ENCODE measurements around the gene MTHFD2. TPM values are rescaled to one million over a fixed set of nuclear protein-coding genes. Genes with fewer than 3 reads are reported as not detected.

The MTHFD2 gene
- total RNA-seq, 1 experiment from 2014 or later: 710 TPM

DNA sequence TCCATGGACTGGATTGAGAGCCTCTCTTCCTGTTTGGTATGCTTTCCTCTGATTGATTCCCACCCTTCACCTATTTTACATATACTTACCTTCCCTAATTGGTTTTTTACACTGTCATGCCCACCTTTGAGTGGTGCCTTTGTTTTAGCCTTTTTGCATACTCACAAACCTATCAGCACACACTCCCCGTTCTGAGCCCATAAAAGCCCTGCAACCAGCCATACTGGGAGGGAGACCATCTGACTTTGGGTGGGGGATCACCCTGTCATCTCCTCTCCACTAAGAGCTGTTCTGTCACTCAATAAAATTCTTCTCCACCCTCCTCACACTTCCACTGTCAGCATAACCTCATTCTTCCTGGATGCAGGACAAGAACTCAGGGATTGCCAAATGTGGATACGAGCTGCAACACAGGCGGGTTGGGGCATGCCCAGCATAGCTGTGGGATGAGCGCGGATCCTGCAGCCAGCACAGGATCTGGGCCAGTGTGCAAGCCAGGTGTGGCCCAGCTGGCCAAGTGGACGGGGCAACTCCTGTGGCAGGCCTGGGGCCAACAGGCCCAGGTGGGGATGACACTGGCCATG, 10.3 kb upstream of the MTHFD2 start:
- Histone ChIP-seq H3K9ac (ENCODE audit: low read length) (peak overlapping the region; percentile 39; the same call in 1 of the 2 replicates), H3K27ac (ENCODE audit: low read length) (peak overlapping the region; percentile 72), H3K79me2 (ENCODE audit: low read length) (no peaks in the 10 kb centered on the region), H3K4me1 (ENCODE audit: low read length) (peaks cover 82% of the 10 kb centered on the region), H3K4me3 (ENCODE audit: low read length) (peak overlapping the region; percentile 21), H4K20me1 (ENCODE audit: insufficient read depth, low read depth, low read length) (no peaks in the 10 kb centered on the region), H3K36me3 (ENCODE audit: insufficient read depth, low read length) (no peaks in the 10 kb centered on the region), H3K4me2 (ENCODE audit: low read depth, low read length, poor library complexity, severe bottlenecking) (peak overlapping the region; percentile 60), H2AFZ (ENCODE audit: low read length) (peak overlapping the region; percentile 38), H3K9me3 (ENCODE audit: low read length) (no peaks in the 10 kb centered on the region), H3K27me3 (ENCODE audit: low read length) (no peaks in the 10 kb centered on the region), H3K9me2 (replicated peaks; ENCODE audit: insufficient read depth, low read length) (no peaks in the 10 kb centered on the region)
- DNase-seq: peak; percentile 64

GRCh38 chr2:74188696-74189095, 9.7 kb upstream of the MTHFD2 start:
- H3K4me3 ChIP-seq (ENCODE audit: low read length): no peak overlapping the region
- peaks cover 77% of the 10 kb centered on the region for H3K4me1 ChIP-seq (ENCODE audit: low read length)
- H2AFZ ChIP-seq (ENCODE audit: low read length): no peak overlapping the region
- no peak overlapping the region for H3K4me2 ChIP-seq (ENCODE audit: low read depth, low read length, poor library complexity, severe bottlenecking)
- no peaks in the 10 kb centered on the region for H4K20me1 ChIP-seq (ENCODE audit: insufficient read depth, low read depth, low read length)
- no peak for DNase-seq
- peak overlapping the region; percentile 72 for H3K27ac ChIP-seq (ENCODE audit: low read length)
- H3K36me3 ChIP-seq (ENCODE audit: insufficient read depth, low read length): no peaks in the 10 kb centered on the region
- H3K9ac ChIP-seq (ENCODE audit: low read length): no peak overlapping the region
- H3K9me2 ChIP-seq (replicated peaks; ENCODE audit: insufficient read depth, low read length): no peaks in the 10 kb centered on the region
- H3K79me2 ChIP-seq (ENCODE audit: low read length): no peaks in the 10 kb centered on the region
- H3K9me3 ChIP-seq (ENCODE audit: low read length): no peaks in the 10 kb centered on the region
- no peaks in the 10 kb centered on the region for H3K27me3 ChIP-seq (ENCODE audit: low read length)

- Histone ChIP-seq H3K27ac (ENCODE audit: low read length) (peak overlapping the region; percentile 79), H2AFZ (ENCODE audit: low read length) (peak overlapping the region; percentile 42), H3K4me3 (ENCODE audit: low read length) (peak overlapping the region; percentile 22; the same call in 1 of the 2 replicates), H3K9me2 (replicated peaks; ENCODE audit: insufficient read depth, low read length) (no peaks in the 10 kb centered on the region), H3K27me3 (ENCODE audit: low read length) (no peaks in the 10 kb centered on the region), H3K4me1 (ENCODE audit: low read length) (peaks cover 48% of the 10 kb centered on the region), H4K20me1 (ENCODE audit: insufficient read depth, low read depth, low read length) (no peaks in the 10 kb centered on the region), H3K36me3 (ENCODE audit: insufficient read depth, low read length) (no peaks in the 10 kb centered on the region), H3K79me2 (ENCODE audit: low read length) (no peaks in the 10 kb centered on the region), H3K4me2 (ENCODE audit: low read depth, low read length, poor library complexity, severe bottlenecking) (peak overlapping the region; percentile 48), H3K9me3 (ENCODE audit: low read length) (no peaks in the 10 kb centered on the region), H3K9ac (ENCODE audit: low read length) (peak overlapping the region; percentile 43)
- DNase-seq: no peak
These were observed 6.6 kb upstream of the MTHFD2 start for GRCh38 chr2:74191596-74192380.

DNA sequence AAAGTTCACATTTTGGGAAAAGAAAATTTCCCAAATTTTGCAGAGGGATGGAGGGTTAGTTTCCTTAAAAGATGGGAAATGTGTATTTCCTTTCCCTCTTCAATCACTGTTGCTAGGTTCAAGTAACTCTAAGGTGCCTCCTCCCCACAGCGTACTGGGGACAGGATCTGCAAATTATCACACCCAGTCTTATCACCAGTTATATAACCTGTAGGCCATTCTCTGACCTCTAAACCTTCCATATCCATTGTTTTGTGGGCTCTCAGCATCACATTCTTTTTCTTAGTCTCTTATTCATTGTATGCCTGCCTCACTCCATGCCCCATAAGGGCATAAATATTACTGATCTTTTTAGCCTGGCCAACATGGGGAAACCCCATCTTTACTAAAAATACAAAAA, 3.6 kb upstream of the MTHFD2 start:
- H3K4me3 ChIP-seq (ENCODE audit: low read length): no peak overlapping the region
- no peak for DNase-seq
- H3K9me2 ChIP-seq (replicated peaks; ENCODE audit: insufficient read depth, low read length): no peaks in the 10 kb centered on the region
- H3K4me2 ChIP-seq (ENCODE audit: low read depth, low read length, poor library complexity, severe bottlenecking): no peak overlapping the region
- no peaks in the 10 kb centered on the region for H3K27me3 ChIP-seq (ENCODE audit: low read length)
- no peaks in the 10 kb centered on the region for H3K9me3 ChIP-seq (ENCODE audit: low read length)
- peaks cover 42% of the 10 kb centered on the region for H3K4me1 ChIP-seq (ENCODE audit: low read length)
- no peak overlapping the region for H2AFZ ChIP-seq (ENCODE audit: low read length)
- peaks cover 18% of the 10 kb centered on the region for H3K79me2 ChIP-seq (ENCODE audit: low read length)
- H3K27ac ChIP-seq (ENCODE audit: low read length): no peak overlapping the region
- peaks cover 8% of the 10 kb centered on the region for H4K20me1 ChIP-seq (ENCODE audit: insufficient read depth, low read depth, low read length)
- peaks cover 7% of the 10 kb centered on the region for H3K36me3 ChIP-seq (ENCODE audit: insufficient read depth, low read length)
- no peak overlapping the region for H3K9ac ChIP-seq (ENCODE audit: low read length)

DNA sequence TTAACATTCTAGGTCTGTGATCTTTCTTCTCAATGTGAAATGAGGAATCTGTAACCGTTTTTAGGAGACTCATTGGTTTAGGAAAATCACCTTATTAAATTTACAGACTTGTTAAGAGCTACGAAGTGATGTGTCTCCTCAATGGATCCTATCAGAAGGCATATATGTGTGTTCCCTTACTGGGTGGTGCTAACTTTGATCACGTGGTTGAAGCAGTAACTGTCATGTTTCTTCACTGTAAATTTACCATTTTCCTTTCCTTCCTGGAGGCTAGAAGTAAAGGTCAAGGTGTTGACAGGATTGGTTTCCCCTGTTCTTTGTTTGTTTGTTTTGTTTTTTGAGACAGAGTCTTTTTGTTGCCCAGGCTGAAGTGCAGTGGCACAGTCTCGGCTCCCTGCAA, 1.4 kb upstream of the MTHFD2 start:
- peaks cover 28% of the 10 kb centered on the region for H3K36me3 ChIP-seq (ENCODE audit: insufficient read depth, low read length)
- no peak for DNase-seq
- H3K9me2 ChIP-seq (replicated peaks; ENCODE audit: insufficient read depth, low read length): no peaks in the 10 kb centered on the region
- H4K20me1 ChIP-seq (ENCODE audit: insufficient read depth, low read depth, low read length): peaks cover 30% of the 10 kb centered on the region
- peaks cover 44% of the 10 kb centered on the region for H3K4me1 ChIP-seq (ENCODE audit: low read length)
- no peak overlapping the region for H3K27ac ChIP-seq (ENCODE audit: low read length)
- H3K4me3 ChIP-seq (ENCODE audit: low read length): no peak overlapping the region
- 0 out of 2 replicates have a peak overlapping the region, but pooled peaks have one; percentile 4 for H2AFZ ChIP-seq (ENCODE audit: low read length)
- no peaks in the 10 kb centered on the region for H3K9me3 ChIP-seq (ENCODE audit: low read length)
- peaks cover 40% of the 10 kb centered on the region for H3K79me2 ChIP-seq (ENCODE audit: low read length)
- no peak overlapping the region for H3K4me2 ChIP-seq (ENCODE audit: low read depth, low read length, poor library complexity, severe bottlenecking)
- H3K9ac ChIP-seq (ENCODE audit: low read length): no peak overlapping the region
- no peaks in the 10 kb centered on the region for H3K27me3 ChIP-seq (ENCODE audit: low read length)

DNA sequence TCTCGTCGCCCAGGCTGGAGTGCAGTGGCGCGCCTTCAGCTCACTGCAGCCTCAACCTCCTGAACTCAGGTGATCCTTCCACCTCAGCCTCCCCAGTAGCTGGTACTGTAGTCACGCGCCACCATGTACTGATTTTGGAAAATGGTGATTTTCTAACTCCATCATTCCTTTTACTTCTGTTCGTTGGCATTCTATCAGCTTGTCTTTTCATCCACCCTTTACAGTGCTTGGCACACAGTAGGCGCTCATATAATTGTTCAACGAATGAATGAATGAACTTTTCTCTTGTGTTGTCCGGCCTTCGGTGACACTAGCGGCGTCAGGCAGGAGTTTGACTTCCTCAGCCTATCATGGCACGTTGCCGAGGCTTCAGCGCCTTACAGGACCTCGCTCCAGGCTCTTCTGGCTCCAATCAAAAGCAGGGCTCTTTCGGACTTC, 373 bp upstream of the MTHFD2 start:
- Histone ChIP-seq H3K4me1 (ENCODE audit: low read length) (peaks cover 42% of the 10 kb centered on the region), H3K27ac (ENCODE audit: low read length) (peak overlapping the region; percentile 57), H3K27me3 (ENCODE audit: low read length) (no peaks in the 10 kb centered on the region), H3K36me3 (ENCODE audit: insufficient read depth, low read length) (peaks cover 38% of the 10 kb centered on the region), H3K4me3 (ENCODE audit: low read length) (peak overlapping the region; percentile 53), H3K4me2 (ENCODE audit: low read depth, low read length, poor library complexity, severe bottlenecking) (peak overlapping the region; percentile 84), H2AFZ (ENCODE audit: low read length) (peak overlapping the region; percentile 71), H4K20me1 (ENCODE audit: insufficient read depth, low read depth, low read length) (peaks cover 40% of the 10 kb centered on the region), H3K9me3 (ENCODE audit: low read length) (no peaks in the 10 kb centered on the region), H3K79me2 (ENCODE audit: low read length) (peaks cover 50% of the 10 kb centered on the region), H3K9me2 (replicated peaks; ENCODE audit: insufficient read depth, low read length) (no peaks in the 10 kb centered on the region), H3K9ac (ENCODE audit: low read length) (peak overlapping the region; percentile 53)
- DNase-seq: no peak

- H3K79me2 ChIP-seq (ENCODE audit: low read length): peaks cover 62% of the 10 kb centered on the region
- H3K9me3 ChIP-seq (ENCODE audit: low read length): no peaks in the 10 kb centered on the region
- H3K9ac ChIP-seq (ENCODE audit: low read length): peak overlapping the region; percentile 97
- DNase-seq: no peak
- H4K20me1 ChIP-seq (ENCODE audit: insufficient read depth, low read depth, low read length): peaks cover 50% of the 10 kb centered on the region
- H3K27me3 ChIP-seq (ENCODE audit: low read length): no peaks in the 10 kb centered on the region
- peaks cover 44% of the 10 kb centered on the region for H3K4me1 ChIP-seq (ENCODE audit: low read length)
- H3K4me3 ChIP-seq (ENCODE audit: low read length): peak overlapping the region; percentile 93
- peak overlapping the region; percentile 89 for H3K27ac ChIP-seq (ENCODE audit: low read length)
- H3K36me3 ChIP-seq (ENCODE audit: insufficient read depth, low read length): peaks cover 48% of the 10 kb centered on the region
- H3K4me2 ChIP-seq (ENCODE audit: low read depth, low read length, poor library complexity, severe bottlenecking): peak overlapping the region; percentile 84
- H2AFZ ChIP-seq (ENCODE audit: low read length): no peak overlapping the region
- H3K9me2 ChIP-seq (replicated peaks; ENCODE audit: insufficient read depth, low read length): no peaks in the 10 kb centered on the region
These were observed 873 bp downstream of the MTHFD2 start for GRCh38 chr2:74199275-74199701.

GRCh38 chr2:74199871-74200305, 1.5 kb downstream of the MTHFD2 start:
- H3K79me2 ChIP-seq (ENCODE audit: low read length): peaks cover 68% of the 10 kb centered on the region
- H2AFZ ChIP-seq (ENCODE audit: low read length): no peak overlapping the region
- H4K20me1 ChIP-seq (ENCODE audit: insufficient read depth, low read depth, low read length): peaks cover 56% of the 10 kb centered on the region
- no peaks in the 10 kb centered on the region for H3K27me3 ChIP-seq (ENCODE audit: low read length)
- peak overlapping the region; percentile 84 for H3K4me2 ChIP-seq (ENCODE audit: low read depth, low read length, poor library complexity, severe bottlenecking)
- H3K4me3 ChIP-seq (ENCODE audit: low read length): peak overlapping the region; percentile 93
- peak; percentile 48 for DNase-seq
- H3K4me1 ChIP-seq (ENCODE audit: low read length): peaks cover 44% of the 10 kb centered on the region
- H3K27ac ChIP-seq (ENCODE audit: low read length): peak overlapping the region; percentile 89
- H3K9me2 ChIP-seq (replicated peaks; ENCODE audit: insufficient read depth, low read length): no peaks in the 10 kb centered on the region
- H3K9ac ChIP-seq (ENCODE audit: low read length): peak overlapping the region; percentile 97
- H3K36me3 ChIP-seq (ENCODE audit: insufficient read depth, low read length): peaks cover 51% of the 10 kb centered on the region
- H3K9me3 ChIP-seq (ENCODE audit: low read length): no peaks in the 10 kb centered on the region

Data from Karpas-422 (cell line).